Muscle layer of colon (tissue), 2 donors: Measurements from ENCODE around the gene MTCL1.

Experiments
- H3K27ac ChIP-seq: one replicate; pipeline ENCODE4 v1.7.0; 2013; ENCODE audit warnings: low read depth, mild to moderate bottlenecking, low read length, moderate library complexity
- H3K27me3 ChIP-seq, 2 donors: one replicate each; pipeline ENCODE4 v1.7.0; 2013; ENCODE audit warnings: low read length in 2 of 2, mild to moderate bottlenecking in 2 of 2; ENCODE audit not compliant: insufficient read depth in 2 of 2, control insufficient read depth in 1 of 2
- H3K36me3 ChIP-seq: one replicate; pipeline ENCODE4 v1.7.0; 2013; ENCODE audit warnings: mild to moderate bottlenecking, low read length; ENCODE audit not compliant: insufficient read depth
- H3K4me1 ChIP-seq: one replicate; pipeline ENCODE4 v1.7.0; 2013; ENCODE audit warnings: mild to moderate bottlenecking, low read length; ENCODE audit not compliant: insufficient read depth
- H3K4me3 ChIP-seq, 2 donors: one replicate each; pipeline ENCODE4 v1.7.0; 2013; ENCODE audit warnings: low read length in 2 of 2, low read depth in 1 of 2, mild to moderate bottlenecking in 1 of 2, moderate library complexity in 1 of 2
- H3K9ac ChIP-seq: one replicate; pipeline ENCODE4 v1.7.0; 2013; ENCODE audit warnings: low read length
- H3K9me3 ChIP-seq: one replicate; pipeline ENCODE4 v1.7.0; 2013; ENCODE audit warnings: mild to moderate bottlenecking, low read length
- donor health status: abdominal sarcoma.
- donor health status: Adenocarcinoma of cecum.

Gene MTCL1

DNA sequence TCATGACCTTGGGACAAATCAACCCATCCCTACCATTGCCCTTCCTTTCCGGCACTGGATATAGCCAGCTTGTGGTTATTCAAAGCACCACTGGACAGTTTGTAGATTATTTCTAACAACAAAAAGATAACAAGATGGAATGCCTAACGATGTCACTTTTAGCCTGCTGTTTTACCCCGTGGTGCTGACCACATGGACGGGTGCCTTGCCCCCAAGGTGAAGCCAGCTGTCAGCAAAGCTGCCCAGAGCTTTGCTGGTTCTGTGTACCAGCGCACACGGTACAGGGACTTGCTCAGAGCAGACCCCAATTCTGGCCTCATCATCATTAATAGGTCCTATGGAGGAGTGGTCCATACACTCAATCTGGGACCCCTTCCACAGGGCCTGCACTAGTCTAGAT lies 118.2 kb downstream of the MTCL1 start:
- no peaks in the 10 kb centered on the region for H3K27me3 ChIP-seq
- H3K4me1 ChIP-seq: peaks cover 22% of the 10 kb centered on the region
- H3K36me3 ChIP-seq: peaks cover 45% of the 10 kb centered on the region
- no peak overlapping the region for H3K27ac ChIP-seq
- H3K9me3 ChIP-seq: no peaks in the 10 kb centered on the region
- H3K9ac ChIP-seq: no peak overlapping the region
- H3K4me3 ChIP-seq: no peak overlapping the region

DNA sequence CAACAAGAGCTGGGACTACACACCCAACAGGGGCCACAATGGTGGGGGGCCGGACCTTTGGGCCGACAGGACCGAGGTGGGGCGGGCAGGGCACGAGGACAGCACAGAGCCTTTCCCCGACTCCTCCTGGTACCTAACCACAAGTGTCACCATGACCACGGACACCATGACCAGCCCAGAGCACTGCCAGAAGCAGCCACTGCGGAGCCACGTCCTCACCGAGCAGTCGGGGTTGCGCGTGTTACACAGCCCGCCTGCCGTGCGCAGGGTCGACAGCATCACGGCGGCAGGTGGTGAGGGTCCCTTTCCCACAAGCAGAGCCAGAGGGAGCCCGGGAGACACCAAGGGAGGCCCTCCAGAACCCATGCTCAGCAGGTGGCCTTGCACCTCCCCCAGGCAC lies 119.5 kb downstream of the MTCL1 start:
- no peaks in the 10 kb centered on the region for H3K27me3 ChIP-seq
- H3K4me3 ChIP-seq: no peak overlapping the region
- no peaks in the 10 kb centered on the region for H3K9me3 ChIP-seq
- peaks cover 25% of the 10 kb centered on the region for H3K4me1 ChIP-seq
- peaks cover 35% of the 10 kb centered on the region for H3K36me3 ChIP-seq
- H3K9ac ChIP-seq: no peak overlapping the region
- no peak overlapping the region for H3K27ac ChIP-seq

DNA sequence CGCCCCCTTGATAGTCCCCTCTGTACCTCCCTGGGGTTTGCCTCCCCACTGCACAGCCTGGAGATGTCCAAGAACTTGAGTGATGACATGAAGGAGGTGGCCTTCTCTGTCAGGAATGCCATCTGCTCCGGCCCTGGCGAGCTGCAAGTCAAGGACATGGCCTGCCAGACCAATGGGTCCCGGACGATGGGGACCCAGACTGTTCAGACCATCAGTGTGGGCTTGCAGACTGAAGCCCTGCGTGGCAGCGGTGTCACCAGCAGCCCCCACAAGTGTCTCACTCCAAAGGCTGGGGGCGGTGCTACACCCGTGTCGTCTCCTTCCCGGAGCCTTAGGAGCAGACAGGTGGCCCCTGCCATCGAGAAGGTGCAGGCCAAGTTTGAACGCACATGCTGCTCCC lies 119.9 kb downstream of the MTCL1 start:
- Histone ChIP-seq H3K9ac (no peak overlapping the region), H3K9me3 (no peaks in the 10 kb centered on the region), H3K27me3 (no peaks in the 10 kb centered on the region), H3K36me3 (peaks cover 35% of the 10 kb centered on the region), H3K27ac (no peak overlapping the region), H3K4me1 (peaks cover 25% of the 10 kb centered on the region), H3K4me3 (no peak overlapping the region)

DNA sequence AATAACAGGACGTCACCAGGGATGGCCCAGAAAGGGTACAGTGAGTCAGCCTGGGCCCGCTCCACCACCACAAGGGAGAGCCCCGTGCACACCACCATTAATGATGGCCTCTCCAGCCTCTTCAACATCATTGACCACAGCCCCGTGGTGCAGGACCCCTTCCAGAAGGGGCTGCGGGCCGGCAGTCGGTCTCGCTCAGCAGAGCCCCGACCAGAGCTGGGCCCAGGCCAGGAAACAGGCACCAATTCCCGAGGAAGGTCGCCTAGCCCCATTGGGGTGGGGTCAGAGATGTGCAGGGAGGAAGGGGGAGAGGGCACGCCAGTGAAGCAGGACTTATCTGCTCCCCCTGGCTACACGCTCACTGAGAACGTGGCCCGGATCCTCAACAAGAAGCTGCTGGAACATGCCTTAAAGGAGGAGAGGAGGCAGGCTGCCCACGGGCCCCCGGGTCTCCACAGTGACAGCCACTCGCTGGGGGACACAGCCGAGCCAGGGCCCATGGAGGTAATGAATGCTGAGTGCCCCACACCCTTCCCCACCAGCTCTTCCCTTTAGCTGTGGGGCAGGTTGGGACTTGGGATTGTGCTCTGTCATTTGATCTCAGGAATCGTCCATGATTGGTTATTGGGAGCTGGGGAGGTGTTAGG lies 120.5 kb downstream of the MTCL1 start:
- Histone ChIP-seq H3K36me3 (peaks cover 30% of the 10 kb centered on the region), H3K4me1 (peaks cover 25% of the 10 kb centered on the region), H3K27me3 (no peaks in the 10 kb centered on the region), H3K9ac (no peak overlapping the region), H3K9me3 (no peaks in the 10 kb centered on the region), H3K27ac (no peak overlapping the region), H3K4me3 (no peak overlapping the region)

DNA sequence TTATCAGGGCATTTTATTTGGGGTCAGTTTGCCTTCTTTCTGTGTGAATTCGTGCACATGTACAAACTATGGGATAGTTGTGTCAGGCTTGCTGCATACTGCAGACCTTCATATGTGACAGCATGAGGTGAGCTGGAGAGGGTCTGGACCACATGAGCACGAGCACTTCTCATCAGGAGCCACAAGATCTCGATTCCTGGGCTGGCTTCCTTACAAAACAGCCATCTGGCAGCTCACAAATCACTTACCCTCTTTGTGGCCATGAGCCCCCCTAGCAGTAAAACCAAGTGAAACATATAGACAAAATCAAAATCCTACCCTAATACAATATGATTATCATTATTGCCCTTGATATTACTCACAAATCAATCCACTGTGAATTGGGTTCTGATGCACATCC lies 121.2 kb downstream of the MTCL1 start:
- H3K27ac ChIP-seq: no peak overlapping the region
- H3K27me3 ChIP-seq: no peaks in the 10 kb centered on the region
- H3K9me3 ChIP-seq: no peaks in the 10 kb centered on the region
- H3K4me3 ChIP-seq: no peak overlapping the region
- H3K4me1 ChIP-seq: peaks cover 25% of the 10 kb centered on the region
- H3K36me3 ChIP-seq: peaks cover 26% of the 10 kb centered on the region
- H3K9ac ChIP-seq: no peak overlapping the region

DNA sequence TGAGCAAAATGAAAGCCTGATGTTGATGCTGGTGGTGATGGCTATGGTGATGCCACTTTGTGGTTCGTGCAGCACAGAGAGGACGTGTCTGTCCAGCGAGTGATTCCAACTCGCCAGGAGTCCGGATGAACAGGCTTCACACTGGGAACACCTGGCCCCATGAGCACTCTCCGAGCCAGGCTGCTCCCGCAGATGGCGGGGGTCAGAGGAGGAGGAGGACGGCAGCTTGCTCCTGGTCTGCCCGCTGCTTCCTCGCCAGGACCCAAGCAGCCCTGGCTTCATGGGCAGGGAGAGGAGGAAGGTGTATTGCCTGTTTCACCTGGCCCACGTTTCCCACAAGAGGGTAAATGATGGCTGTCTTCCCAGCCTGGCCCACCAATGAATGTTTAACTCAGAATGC lies 121.6 kb downstream of the MTCL1 start:
- no peaks in the 10 kb centered on the region for H3K9me3 ChIP-seq
- H3K9ac ChIP-seq: no peak overlapping the region
- H3K27ac ChIP-seq: no peak overlapping the region
- no peaks in the 10 kb centered on the region for H3K27me3 ChIP-seq
- H3K36me3 ChIP-seq: peaks cover 26% of the 10 kb centered on the region
- H3K4me3 ChIP-seq: no peak overlapping the region
- peaks cover 22% of the 10 kb centered on the region for H3K4me1 ChIP-seq

DNA sequence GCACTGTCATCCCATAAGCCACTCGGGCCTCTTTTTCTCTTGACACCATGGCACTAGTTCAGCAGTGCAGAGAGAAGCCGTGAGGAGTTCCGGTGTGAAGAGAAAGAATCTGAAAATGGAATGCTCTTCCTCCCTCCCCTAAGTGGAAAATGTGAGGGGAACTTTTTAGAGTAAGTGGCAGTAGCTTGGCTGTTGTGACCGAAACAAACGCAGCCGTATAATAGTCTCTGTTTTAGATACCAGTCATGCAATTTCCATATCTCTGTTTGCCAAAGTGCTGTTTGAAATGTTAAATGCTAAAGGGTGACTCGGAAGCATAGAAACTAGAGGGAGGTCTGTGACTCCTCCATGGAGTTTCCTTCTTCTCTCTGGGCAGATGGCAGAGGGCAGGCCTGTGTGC lies 122.9 kb downstream of the MTCL1 start:
- Histone ChIP-seq H3K4me1 (peaks cover 20% of the 10 kb centered on the region), H3K27me3 (no peaks in the 10 kb centered on the region), H3K27ac (peak overlapping the region; percentile 36), H3K9me3 (no peaks in the 10 kb centered on the region), H3K9ac (no peak overlapping the region), H3K4me3 (no peak overlapping the region), H3K36me3 (peaks cover 19% of the 10 kb centered on the region)

DNA sequence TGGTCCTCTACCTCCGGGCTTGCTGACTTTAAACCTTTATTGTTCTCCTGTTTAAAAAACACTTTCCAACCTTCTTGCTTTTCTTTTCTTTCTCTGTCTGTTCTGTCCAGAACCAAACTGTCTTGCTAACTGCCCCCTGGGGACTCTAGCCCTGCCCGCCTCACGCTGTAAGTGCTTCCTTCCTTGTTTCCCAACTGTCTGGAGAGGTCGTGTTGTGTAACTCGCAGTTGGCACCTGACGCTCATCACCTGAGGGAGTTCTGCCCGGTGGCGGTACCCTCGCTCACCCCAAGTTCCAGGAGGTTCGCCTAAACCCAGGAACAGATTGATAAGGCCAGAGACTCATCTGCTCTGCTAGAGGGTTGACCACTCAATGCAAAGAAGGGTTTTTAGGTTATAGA lies 123.4 kb downstream of the MTCL1 start:
- Histone ChIP-seq H3K27me3 (no peaks in the 10 kb centered on the region), H3K9ac (no peak overlapping the region), H3K27ac (peak overlapping the region; percentile 12), H3K4me3 (no peak overlapping the region), H3K9me3 (no peaks in the 10 kb centered on the region), H3K4me1 (peaks cover 20% of the 10 kb centered on the region), H3K36me3 (peaks cover 14% of the 10 kb centered on the region)

DNA sequence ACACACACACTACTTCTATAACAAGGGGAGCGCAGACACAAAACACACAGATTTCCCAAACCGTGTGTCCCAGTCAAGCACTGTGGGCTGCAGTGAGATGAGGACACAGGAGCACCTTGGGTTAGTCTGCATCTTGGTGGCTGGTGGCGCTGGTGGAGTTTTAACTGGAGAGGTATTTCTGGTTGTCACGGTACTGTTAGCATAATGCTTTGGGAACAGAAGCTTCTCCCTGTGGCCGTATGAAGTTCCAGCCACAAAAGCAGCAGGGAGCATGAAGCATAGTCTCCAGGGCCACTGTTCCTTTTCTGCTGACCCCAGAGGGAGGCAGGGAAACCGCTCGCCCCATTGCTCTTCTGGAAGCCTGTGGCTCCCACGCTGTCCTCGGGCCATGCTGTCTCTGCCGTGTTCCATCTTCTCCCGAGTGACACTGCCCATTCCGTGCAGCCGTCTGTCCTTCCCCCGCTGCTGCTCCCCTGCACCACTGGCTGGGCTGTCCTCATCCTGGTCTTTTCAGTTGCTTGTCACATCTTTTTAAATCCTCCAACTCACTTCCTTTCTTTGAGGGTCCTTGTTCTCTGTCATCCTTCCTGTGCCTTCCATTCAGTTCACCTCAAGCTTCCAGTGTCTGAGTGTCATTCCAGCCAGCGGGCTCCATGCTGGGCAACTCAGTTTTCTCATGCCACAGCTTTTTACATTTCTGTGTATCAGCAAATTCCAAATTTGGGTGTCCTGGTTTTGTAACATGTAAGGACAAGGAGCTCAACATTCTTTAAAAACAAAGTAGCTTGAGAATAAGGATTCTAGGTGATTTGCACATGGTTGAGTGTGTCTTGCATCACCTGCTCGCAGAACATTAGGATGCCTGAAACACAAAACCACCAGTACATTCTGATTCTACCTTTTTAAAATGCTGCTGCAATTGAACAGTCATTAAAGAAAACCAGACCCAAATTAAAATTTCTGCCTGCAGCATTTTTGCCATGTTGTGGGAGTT lies 125.0 kb downstream of the MTCL1 start:
- Histone ChIP-seq H3K4me3 (no peak overlapping the region), H3K9ac (no peak overlapping the region), H3K36me3 (peaks cover 8% of the 10 kb centered on the region), H3K27ac (peak overlapping the region; percentile 26), H3K4me1 (peaks cover 30% of the 10 kb centered on the region), H3K9me3 (no peaks in the 10 kb centered on the region), H3K27me3 (no peaks in the 10 kb centered on the region)

DNA sequence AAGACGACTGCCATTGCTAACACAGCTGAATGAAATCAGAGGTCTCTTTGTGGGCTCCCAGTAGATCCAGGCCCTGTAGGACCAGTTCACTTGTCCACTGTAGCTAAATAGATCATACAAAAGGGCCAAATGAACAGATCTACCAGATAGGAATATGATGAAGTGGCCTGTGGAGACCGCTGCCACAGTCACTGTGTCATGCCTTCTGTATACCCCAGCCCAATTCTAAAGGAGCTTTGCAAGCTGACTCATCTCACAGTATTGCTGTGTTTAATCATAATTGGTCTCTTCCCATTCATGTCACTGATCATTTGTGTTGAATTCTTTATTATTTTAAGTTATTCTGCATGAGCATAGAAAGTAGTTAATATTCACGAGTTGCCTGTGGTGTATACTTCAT lies 125.8 kb downstream of the MTCL1 start:
- no peak overlapping the region for H3K4me3 ChIP-seq
- no peaks in the 10 kb centered on the region for H3K27me3 ChIP-seq
- H3K9me3 ChIP-seq: no peaks in the 10 kb centered on the region
- peaks cover 8% of the 10 kb centered on the region for H3K36me3 ChIP-seq
- peak overlapping the region; percentile 26 for H3K27ac ChIP-seq
- H3K4me1 ChIP-seq: peaks cover 34% of the 10 kb centered on the region
- no peak overlapping the region for H3K9ac ChIP-seq

DNA sequence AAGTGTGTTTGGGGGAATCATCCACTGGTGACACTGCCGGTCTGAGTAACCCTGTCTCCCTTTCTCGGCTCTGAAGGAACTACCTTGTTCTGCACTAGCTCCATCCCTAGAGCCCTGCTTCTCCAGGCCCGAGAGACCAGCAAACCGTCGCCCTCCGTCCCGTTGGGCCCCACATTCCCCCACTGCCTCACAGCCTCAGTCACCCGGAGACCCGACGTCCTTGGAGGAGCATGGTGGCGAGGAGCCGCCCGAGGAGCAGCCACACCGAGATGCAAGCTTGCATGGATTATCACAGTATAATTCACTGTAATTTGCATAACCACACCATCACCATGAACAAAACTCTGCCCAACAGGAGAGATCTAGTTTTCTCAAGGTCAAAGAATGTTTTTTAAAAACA lies 126.2 kb downstream of the MTCL1 start:
- H3K36me3 ChIP-seq: peaks cover 4% of the 10 kb centered on the region
- no peak overlapping the region for H3K27ac ChIP-seq
- no peaks in the 10 kb centered on the region for H3K9me3 ChIP-seq
- H3K27me3 ChIP-seq: no peaks in the 10 kb centered on the region
- peaks cover 34% of the 10 kb centered on the region for H3K4me1 ChIP-seq
- no peak overlapping the region for H3K4me3 ChIP-seq
- H3K9ac ChIP-seq: no peak overlapping the region
